HG03025 (cell line): ENCODE measurements around the gene PWP1.

Source experiments
- ATAC-seq: cut with Tn5 transposase; IDR thresholded peaks from one replicate; pipeline ENCODE4 v1.9.1; 2021; ENCODE audit warnings: mild to moderate bottlenecking, moderate library complexity; ENCODE audit not compliant: unreplicated experiment, low FRiP score

PWP1 gene

DNA sequence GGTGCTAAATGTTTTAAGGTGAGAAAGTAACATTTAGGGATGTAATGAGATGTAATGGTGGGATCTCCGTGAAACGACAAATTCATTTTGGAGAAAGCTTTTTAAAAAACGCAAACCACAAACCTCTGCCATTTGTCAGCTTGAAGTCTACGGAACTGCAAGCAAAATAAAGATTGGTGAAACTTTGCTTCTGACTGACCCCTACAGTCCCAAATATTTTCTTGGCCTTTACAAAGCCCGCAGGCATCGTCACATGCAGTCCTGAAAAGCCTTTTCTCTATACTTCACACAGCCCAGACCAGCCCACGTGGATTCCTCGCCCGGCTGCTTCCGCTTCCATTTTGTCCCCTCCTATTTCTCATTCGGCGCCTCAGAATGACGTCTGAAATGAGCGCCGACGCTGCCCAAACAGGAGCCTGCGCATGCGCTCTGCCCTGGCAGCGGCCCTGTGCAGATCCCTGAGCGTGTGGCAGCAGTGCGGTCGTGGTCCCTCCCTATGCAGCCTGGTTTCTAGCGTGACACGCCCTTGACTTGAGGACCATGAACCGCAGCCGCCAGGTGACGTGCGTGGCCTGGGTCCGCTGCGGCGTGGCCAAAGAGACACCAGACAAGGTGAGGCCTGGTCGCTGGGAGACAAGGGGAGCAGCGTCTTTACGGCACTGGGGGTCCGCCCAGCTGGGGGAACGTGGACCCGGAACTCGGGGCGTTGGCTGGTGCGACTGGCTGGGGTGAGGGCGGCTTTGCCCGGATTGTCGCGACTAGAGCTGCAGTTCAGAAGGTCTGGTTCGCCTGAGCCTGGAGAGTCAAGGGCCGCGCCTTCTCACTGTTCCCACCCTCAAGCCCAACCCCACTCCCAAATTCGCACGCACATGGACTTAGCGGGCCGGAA, at the start of gene PWP1:
Gene PWP1 (plus strand): TSS at position 440 of the 889 bp plus-strand sequence. CDS start 101 bp downstream, at position 541.
- ATAC-seq, result peak; percentile 90

DNA sequence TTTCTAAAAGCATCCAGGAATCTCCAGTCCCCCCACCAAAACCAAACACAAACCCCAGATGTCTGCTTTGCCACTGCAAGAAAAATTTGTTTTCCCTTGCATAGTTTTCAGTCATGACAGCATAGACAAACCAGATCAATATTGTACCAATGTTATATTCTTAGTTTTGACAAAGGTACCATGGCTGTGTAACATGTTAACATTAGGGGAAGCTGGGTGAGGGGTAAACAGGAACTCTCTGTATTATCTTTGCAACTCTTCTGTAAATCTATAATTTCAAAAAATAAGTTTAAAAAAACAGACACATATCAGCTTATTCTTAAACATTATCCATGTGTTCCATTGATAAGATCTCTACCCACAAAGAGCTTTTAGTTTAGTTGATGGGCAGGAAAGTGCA, 44.4 kb upstream of the PWP1 start:
- ATAC-seq, result no peak

DNA sequence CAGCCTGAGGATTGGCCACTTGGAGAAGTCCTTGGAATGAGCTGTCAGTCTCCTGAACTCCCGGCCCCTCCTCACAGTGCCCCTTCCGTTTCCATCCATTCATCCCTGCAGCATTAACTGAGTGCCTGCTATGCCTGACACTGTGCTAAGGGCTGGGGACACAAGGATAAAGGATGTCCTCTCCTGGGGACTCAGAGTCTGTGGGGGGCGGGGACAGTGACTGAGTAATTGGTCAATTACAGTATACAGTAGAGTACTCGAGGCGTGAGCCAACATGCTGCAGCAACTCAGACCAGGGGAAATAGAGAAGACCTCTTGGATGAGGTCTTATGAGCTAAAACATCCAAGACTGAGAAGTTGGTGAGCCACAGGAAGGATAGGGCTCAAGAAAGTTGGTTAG, 43.4 kb upstream of the PWP1 start:
- ATAC-seq, result no peak

DNA sequence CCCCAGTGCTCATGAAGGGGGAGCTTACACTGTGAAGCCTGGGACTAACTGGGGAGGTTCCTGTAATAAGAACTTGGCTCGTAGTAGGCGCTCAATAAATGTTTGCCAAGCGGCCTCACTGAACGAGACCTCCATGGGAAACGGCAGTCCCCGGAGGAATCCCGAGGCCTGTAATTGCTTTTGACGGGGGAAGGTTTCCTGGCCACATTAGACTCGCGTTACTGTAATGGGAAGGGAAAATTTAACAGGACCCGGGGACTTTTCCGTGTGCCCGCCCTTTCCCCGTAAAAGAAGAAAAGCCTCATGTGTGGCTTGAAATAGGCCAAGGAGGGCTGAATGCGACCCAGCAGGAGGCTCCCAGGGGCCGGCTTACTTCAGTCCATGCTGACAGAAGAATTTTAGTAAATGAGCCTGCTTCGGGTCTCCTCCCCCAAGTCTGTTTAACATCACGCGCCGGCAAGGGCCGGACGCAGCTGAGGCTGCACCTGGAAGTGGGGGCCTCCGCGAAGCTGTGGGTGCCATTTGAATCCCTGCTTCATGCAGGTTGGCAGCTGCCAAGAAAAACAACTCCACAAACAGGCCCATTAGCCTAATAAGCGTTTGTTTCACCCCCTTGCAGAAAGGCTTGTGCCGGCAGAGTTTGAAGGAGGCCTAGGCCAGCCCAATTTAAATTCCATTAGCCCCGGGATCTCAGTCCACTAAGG, 39.8 kb upstream of the PWP1 start:
- no peak for ATAC-seq

DNA sequence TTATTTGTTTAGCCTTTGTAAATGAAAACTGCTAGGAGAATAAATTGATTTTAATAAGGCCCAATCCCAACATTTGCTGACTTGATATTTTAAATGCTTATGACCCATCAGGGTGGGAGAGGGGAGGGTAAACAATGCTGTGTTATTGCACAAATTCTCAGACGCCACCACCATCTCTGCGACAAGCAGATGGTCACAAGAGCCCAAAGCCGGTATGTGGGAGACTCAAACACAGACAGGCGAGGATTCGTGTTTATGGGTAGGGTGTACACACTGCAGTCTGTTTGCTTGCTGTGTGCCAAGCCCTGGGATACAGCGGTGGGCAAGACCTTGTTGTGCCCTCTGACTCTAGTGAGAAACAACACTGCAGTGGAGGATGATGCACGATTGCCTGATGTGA, 39.2 kb upstream of the PWP1 start:
- ATAC-seq, result no peak

DNA sequence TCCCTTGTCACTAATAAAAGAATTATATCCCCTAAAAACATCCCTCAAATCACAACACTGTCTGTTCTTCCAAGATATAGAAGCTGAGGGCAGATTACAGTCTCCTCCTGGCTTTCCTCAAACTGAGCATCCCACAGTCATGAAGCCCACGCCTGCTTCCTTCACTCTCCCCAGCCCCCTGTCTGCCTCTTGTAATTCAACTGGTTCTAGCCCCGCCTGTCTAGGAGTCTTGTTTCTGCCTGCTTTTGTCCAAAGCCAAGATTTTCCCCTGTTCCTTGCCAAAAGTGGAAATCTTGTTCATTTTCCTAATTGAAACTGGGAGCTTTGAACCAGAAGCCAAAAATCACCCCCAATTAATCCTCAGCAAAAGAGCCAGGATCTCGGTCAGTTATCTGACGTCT, 35.9 kb upstream of the PWP1 start:
- no peak for ATAC-seq

DNA sequence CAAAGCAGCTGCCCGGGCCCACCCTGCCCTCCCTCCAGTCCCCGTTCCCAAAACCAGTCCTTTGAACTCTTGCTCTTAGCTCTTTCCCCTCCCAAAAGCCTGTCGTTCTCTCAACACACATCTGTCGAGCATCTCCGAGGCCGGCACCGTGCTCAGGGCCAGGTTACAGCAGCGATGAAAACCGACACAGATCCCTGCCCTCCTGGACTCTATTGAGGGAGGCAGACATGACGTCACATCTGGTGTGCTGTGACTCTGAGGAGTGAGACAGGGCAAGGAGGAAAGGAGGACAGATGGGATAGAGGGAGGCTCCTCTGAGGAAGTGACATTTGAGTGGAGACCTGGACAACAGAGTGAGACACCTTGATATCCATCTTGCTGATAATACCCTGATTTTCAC, 34.6 kb upstream of the PWP1 start:
- ATAC-seq, result no peak

DNA sequence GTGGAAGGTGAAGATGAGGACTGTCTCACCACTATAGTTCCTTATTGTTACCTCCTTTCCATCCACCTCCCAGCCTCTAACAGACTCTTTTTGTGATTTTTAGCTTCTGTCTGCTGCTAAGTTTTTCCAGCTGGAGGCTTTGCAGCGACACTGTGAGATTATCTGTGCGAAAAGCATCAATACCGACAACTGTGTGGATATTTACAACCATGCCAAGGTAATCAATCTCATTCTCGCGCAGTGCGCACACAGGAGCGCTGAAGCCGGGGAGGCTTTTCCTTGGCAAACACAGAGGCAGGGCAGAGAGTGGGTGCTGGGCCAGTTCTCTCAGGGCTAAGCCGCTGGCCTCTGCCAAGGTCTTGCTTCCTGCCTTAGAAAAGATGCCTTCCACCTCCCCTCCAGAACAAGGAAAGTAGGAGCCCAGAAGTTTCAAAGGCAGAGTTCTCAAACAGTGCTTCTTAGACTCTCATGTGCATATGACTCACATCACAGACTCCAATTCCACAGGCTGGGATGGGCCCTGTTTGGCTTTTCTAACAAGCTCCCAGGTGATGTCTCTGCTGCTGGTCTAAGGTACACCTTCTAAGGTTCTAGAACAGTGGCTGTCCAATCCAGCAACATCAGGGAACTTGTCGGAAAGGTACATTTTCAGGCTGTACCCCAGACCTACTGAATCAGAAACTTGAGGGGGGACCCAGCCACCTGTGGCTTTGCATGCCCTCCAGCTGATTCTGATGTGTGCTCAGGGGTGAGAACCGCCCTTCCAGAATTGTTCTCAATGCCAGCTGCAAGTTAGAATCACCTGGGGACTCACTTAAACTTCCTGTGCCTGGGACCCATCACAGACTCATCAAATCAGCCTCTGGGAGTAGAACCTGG, 33.8 kb upstream of the PWP1 start:
- no peak for ATAC-seq

DNA sequence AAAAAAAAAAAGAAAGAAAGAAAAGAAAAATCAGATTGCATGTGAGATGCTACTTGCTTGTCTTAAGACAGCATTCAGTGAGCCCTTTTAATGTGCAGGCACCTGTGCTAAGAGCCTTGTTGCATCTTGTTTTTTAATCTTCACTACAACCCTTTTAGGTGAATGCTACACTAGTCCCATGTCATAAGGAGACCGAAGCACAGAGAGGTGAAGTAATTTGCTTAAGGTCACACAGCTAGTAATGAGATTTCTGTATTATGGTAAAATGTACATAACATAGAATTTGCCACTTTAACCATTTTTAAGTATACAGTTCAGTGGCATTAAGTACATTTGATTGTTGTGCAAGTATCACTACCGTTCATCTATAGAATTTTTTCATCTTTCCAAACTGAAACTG, 32.1 kb upstream of the PWP1 start:
- no peak for ATAC-seq

DNA sequence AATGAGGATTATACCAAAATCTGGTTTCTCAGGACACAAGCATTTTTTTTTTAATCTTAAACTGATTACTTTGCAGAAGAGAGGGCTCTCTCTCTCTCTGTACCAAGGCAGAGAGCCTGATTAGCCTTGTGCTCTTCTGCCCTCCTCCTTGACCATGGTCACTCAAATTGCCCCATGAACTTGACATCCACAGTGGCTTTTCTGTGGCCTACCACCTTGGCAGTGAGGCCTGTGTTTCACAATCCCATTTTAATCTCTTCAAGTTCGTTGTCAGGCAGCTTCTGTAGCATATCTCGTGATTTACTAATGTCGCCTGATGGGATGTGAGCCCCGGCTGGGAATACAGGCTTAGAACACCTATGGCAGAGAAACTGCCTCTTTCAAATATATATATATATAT, 30.7 kb upstream of the PWP1 start:
- no peak for ATAC-seq

DNA sequence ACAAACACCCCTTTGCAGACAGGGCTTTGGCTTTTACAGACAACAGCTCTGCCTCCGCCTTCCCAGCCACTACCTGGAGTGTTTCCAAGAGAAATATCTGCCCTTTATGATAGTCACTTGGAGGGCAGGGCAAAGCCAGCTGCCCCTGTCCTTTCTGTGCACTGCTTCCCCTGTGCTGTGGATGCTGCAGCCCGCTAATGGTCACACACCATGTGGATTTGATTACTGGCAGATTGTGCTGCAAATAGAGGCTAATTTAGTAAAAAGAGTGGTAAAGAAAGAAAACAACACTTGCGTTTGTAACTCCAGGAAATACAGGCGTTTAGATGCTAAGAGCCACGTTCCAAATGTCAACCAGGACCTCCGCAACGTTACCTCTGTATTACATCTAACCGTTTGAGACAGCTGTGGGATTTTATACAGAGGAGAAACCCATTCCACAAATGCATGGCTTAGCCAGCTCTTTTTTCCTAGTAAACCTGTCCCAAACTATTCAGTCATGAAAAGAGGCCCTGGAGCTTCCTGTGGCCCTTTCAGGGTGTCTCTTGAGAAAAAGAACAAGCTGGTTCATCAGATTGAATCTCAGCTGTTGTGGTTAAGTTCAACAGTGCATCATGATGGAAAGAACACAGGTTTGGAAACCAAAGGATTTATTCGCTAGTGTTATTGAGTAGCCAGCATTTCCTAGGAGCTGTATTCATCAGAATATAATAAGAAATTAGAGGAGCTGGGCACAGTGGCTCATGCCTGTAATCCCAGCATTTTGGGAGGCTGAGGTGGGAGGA, 30.1 kb upstream of the PWP1 start:
- no peak for ATAC-seq

DNA sequence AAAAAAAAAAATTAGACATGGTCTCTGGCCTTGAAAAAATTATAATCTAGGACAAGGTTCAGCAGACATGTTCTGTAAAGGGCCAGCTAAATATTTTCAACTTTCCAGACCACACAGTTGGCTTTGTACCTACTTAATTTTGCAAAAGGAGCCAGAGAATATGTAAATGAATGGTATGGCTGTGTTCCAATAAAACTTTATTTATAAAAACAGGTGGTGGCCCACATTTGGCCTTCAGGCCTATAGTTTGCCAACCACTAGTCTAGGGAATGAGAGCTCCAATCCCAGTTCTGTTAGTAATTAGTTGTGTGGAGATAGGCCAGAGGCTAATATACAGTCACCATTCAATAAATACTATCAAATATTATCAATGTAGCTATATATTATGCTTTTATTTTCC, 29.3 kb upstream of the PWP1 start:
- ATAC-seq, result no peak

DNA sequence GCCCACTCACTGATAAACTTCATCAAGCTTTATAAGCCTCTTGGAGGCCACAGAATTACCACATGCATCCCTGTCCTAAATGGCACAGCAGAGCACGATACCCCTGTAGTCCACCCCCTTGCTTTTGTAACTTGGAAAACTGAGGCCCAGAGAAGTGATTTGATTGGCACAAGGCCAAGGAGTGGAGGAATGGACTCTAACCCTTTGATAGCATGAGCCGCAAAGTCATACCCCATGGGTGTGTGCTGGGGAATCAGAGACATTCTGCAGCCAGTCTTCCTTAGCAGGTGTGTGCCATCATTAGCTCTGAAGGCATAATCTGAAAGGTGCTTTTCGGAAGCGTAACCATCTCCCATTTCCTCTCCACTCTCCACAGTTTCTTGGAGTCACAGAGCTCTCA, 28.5 kb upstream of the PWP1 start:
- no peak for ATAC-seq

DNA sequence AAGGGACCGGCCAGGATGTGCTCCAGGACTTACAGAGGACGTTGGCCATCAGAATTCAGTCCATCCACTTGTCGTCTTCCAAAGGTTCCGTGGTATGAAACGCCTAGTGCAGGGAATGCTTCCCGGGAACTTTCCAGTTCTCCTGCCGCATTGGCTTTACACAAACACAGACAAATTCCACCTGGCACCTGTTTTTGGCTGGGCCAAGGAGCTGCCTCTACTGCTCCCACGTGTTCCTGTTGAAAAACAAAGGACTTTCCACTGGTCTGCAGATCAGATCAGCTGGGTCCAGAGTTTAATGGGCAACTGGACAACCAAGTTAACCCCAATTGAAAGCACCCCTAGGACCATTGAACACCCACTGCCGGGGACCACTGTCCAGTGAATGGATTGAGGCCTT, 28.0 kb upstream of the PWP1 start:
- no peak for ATAC-seq

DNA sequence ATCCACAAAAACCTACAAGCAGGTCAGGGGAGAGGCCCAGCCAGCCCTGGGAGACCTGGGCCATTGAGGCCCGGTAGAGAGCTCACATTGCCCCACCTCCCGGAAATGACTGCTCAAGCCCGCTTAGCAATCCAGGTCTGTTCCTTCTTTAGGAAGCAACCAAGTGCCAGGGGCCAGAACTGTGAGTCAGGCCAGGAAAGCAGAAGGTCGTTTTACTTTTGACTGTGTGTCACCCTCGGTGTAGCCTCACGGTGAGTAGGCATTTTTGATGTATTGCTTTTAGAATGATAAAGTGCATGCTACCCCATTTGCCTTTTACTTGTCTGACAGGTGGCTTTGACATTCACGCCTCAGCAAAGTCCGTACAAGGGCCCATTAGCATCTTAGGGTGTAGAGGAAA, 25.4 kb upstream of the PWP1 start:
- ATAC-seq, result no peak

DNA sequence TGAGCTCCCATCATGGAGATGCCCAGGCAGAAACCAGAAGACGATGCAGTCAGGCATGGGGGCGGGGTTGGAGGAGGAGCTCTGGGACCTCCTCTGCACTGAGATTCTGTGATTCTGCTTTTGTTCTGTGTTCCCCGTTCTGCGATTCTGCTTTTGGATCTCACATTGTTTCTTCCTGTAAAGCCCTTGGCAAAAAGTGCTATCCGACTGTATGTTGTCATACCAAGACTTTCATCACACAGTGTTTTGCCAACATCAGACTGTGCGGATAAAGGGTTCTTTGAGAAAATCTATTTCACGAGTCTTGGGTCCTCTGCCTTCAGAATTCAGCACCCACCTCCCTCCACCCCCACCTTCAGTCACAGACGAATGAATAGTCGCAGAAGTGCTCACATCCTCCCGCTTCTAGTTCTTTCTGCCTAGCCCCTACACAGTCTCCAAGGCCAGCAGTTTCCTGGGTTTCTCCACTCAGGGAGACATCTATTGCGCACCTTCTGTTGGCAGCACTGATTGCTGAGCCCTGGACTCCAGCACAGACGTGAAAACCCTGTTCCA, 24.7 kb upstream of the PWP1 start:
- no peak for ATAC-seq

DNA sequence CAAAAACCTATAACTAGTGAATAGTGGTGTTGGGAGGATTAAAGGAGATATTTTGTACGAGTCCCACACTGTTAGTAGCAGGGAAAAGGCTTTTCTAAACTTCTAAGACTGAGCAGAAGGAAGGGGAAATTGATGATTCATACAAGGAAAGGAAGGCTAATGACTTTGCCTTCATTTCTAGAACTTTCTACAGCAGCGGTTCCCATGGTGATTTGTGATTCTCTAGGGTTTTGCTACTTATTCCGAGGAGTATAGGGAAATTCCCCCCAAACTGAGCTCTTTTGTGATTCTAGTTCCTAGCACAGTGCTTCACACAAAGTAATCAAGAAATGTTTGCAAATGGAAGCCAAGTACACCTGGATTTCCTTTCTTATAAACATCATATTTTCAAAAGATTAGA, 23.8 kb upstream of the PWP1 start:
- no peak for ATAC-seq

DNA sequence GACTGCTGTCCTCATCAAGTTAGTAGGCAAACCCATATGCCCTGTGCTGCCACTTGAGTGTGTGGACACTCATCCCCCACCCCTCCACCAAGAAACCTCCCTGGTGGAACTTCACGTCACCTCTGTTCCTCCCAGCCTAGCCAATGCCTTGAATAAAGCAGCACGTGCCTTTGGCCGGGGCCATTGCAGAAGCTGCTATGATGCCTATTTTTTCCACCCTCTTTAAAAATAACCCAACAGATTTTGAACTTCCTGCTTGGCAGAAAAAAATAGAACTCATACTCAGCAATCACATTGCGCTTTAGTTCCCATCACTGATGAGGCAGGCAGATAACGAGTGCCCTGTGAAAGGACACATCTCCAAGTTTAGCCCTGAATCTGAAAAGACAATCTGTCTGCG, 23.1 kb upstream of the PWP1 start:
- no peak for ATAC-seq

DNA sequence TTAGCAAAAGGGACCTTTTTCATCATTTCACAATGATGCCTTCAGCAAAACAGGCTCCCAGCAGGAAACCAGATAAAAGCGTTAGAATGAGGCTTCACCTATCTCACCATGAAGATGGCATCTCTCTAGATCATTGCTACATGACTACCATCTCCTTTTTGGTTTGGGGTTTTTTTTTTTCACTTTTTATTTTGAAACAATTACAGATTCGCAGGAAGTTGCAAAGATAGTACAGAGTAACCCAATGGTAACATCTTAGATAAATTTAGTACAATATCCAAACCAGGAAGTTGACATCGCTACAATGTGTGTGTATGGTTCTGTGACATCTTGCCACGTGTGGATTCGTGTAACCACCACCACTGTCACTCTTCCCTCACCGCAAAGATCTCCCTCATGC, 22.3 kb upstream of the PWP1 start:
- ATAC-seq, result no peak

DNA sequence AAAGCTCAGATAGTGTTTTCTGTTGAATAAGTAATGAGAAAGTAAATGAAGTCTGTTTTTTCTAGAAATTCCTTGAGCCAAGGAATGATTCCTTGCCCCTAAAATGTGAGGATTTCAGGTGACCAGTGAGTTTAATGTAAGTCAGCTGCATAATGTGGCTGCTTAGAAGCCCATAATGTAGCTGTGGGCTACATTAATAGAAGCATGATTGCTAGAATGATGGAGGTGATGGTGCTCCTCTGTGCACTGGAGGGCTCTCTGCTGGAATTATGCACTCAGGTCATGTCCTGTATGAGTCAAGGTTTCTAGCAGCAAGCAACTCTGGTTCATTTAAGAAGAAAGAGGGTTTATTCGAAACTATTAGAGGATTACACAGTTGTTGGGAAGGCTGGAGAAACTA, 19.6 kb upstream of the PWP1 start:
- ATAC-seq, result no peak
